HG02759 (cell line): ENCODE measurements around the gene WRAP73.

Experiments
- ATAC-seq: cut with Tn5 transposase; IDR thresholded peaks from one replicate; pipeline ENCODE4 v1.9.1; 2021; ENCODE audit warnings: mild to moderate bottlenecking, moderate library complexity; ENCODE audit not compliant: unreplicated experiment

Gene WRAP73

DNA sequence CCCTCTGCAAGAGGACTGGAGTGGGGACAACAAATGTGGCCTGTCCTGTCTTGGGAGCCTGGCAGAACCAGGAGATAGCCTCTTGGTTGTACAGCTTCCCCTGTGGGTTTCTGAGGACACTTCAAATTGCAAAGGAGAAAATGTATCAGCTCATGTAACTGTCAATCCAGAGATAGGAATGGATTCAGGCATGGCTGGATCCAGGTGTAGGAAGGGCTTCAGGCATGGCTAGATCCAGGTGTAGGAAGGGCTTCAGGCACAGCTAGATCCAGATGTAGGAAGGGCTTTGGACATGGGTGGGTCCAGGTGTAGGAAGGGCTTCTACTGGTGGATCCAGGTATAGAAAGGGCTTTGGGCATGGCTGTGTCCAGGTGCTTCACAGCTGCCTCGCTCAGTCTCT is 33.3 kb upstream of the WRAP73 start:
- no peak for ATAC-seq

DNA sequence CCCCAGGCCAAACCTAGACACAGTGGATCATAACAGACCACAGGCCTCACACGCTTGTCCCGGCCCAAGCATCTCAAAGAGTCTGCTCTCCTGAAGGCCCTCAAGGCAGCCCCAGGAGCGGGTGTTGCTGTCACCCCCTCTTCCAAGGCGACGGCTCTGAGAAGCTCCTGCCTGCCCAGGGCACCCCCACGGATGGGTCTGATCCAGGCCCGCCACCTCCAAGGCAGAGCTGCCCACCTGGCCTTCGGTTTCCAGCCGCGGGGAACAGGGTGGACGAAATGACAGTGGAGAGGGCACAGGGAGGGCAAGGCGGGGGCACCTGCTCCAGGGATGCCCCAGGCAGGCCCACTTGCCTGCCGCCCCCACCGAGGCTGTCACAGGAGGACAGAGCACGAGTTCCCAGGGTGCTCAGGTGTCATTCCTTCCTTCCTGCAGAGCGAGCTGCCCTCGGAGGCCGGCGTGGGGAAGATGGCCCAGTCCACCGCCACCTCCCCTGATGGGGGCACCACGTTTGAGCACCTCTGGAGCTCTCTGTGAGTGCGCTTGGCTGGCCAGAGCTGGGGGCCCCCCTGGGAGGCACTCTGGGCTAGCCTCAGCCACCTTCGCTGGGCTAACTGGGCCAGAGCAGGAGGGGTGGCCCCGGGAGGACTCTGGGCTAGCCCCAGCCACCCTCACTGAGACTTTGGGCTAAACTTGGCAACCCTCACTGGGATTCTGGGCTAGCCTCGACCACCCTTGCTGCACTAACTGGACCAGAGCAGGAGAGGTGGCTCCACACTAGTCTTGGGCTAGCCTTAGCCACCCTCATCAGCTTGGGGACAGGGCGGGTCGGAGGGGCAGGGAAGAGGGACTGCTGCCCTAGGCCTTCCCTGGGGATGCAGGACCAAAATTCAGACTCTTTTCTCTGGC is 32.2 kb upstream of the WRAP73 start:
- ATAC-seq = no peak

DNA sequence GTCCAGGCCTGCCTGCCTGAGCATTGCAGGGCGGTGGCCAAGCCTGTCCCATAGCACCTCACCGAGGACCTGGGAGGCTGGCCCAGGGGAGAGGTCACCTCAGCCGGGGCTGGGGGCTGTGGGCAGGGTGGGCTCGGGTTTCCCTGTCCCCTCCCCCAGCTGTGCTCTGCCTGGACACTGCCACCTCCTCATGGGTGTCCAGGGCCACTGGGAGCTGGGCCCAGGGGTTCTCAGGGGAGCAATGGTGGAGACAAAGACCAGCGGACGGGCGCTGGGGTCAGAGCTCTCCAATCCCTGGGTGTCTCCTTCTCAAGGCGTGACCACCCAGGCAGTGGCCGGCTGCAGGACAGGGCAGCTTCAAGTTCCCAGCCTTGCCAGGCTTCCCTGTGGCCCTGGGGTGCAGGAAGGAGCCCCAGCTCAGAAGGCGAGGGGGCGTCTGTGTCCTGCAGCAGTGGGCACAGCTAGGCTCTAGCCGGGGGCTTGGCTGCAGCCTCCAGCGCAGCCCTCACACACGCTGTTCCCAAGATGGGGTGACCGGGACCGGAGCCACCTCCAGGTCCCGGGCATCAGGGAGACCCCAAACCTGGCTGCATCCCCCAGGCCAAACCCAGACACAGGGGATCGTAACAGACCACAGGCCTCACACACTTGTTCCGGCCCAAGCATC is 31.5 kb upstream of the WRAP73 start:
- no peak for ATAC-seq

DNA sequence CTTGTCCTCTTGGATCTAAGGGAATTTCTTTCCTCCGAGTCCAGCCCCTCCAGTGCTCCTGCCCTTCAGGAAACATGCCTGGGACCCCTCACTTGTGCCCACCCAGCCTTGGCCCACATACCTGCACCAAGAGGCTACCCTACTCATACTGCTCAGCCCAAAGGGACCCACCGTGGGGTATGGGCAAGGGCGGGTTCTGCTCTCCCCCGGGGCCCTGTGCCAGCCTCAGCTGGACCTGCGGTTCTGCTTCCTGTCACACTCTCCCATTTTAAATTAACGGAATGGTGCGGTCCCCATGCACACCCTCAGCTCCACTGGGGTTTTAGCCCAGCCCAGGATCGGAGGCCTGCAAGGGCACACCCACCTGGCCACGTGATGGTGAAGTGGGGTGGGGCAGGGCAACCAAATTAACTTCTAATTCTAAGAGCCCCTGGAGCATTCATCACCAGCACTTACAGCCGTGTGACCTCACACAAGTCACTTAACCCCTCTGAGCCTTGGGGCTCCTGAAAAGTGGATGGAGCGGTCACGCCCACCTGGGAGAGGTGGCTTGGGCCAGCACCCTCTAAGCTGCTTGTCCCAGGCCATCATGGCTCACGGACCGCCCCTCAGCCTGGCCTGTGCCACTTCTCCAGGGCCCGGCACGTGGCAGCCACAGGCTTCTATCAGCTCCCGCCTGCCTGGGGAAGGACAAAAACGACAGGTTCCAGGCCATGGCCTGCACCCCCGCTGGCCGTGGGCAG is 30.8 kb upstream of the WRAP73 start:
- no peak for ATAC-seq

DNA sequence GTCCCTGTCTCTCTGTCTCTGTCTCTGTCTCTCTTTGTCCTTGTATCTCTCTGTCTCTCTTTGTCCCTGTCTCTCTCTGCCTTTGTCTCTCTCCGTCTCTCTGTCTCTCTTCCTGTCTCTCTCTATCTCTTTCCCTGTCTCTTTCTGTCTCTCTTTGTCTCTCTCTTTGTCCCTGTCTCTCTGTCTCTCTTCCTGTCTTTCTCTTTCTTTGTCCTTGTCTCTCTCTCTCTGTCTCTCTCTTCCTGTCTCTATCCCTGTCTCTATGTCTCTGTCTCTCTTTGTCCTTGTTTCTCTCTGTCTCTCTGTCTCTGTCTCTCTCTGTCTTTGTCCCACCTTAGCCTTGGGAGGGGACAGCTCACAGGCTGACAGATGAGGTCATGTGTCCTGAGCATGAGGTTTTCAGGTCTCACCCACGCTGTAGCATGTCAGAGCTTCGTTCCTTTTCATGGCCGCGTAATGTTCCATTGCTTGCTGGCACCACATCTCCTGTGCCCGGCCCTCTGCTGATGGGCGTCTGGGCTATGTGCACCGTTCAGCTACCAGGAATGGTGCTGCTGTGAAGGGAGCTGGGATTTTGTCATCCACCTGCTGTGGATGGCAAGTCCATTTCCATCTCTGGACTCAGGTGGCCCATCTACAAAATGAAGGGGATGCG is 30.0 kb upstream of the WRAP73 start:
- ATAC-seq = no peak

DNA sequence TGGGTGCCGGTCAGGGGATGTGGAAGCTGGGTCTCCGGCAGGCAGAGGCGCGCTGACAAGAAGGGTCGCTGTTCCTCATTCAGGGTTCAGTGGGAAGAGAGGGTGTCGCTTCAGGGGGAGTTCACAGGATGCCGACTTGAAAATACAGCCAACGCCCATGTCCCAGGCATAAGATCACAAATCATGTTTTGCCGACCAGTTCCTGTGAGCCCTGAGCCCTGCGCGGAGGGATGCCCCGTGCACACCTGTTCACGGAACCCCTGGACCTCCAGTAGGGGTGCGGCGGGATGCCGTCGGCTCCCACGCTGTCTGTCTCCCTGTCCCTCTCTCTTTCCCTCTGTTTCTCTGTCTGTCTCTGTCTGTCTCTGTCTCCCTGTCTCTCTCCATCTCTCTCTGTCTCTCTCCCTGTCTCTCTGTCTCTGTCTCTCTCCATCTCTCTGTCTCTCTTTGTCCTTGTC is 29.2 kb upstream of the WRAP73 start:
- ATAC-seq = no peak

DNA sequence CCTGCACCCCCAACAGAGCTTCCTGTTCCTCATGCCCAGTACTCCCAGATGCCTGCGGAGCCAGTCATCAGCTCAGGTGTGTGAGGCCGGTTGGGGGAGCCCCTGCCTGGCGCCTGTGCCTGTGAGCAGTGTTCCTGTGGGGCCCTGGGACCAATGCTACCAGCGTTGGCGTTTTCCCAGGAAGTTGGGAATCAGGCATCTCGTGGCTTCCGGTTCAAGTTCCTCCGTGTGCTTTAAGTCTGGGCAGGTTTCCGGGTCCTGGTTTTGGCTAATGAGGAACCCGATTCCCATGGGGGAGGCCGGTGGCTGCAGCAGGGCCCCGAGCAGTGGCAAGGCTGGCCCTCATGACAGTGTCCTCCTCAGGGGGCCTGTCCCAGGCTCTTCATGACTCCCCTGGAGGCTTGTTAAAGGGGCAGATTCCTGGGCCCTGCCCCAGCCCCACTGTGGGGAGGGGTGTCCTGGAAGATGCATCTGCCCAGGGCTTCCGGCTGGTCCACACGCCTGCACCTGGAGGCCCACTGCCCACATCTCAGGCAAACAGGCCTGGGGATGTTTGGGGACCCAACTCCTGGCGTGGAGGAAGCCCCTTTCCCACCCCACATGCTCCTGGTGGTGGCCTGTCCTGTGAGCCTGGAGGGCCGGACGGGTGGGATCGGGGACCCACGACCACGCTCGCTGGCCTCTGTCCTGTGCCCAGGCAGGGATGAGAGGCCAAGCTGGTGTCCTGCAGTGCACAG is 28.6 kb upstream of the WRAP73 start:
- ATAC-seq = no peak

DNA sequence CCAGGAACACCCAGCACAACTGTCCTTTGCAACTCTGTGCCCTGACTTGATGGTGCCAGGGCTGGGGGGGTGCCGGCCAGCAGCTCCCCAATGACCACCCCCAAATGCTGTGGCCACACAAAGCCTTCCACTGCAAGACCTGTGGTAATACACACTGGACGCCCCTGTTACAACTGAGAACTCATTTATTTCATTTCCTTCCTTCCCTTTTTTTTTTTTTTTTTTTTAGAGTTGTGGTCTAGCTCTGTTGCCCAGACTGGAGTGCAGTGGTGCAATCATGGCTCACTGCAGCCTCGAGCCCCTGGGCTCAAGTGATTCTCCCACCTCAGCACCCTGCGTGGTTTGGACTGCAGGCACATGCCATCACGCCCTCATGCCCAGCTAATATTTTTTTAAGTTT is 27.6 kb upstream of the WRAP73 start:
- peak; percentile 3 for ATAC-seq

DNA sequence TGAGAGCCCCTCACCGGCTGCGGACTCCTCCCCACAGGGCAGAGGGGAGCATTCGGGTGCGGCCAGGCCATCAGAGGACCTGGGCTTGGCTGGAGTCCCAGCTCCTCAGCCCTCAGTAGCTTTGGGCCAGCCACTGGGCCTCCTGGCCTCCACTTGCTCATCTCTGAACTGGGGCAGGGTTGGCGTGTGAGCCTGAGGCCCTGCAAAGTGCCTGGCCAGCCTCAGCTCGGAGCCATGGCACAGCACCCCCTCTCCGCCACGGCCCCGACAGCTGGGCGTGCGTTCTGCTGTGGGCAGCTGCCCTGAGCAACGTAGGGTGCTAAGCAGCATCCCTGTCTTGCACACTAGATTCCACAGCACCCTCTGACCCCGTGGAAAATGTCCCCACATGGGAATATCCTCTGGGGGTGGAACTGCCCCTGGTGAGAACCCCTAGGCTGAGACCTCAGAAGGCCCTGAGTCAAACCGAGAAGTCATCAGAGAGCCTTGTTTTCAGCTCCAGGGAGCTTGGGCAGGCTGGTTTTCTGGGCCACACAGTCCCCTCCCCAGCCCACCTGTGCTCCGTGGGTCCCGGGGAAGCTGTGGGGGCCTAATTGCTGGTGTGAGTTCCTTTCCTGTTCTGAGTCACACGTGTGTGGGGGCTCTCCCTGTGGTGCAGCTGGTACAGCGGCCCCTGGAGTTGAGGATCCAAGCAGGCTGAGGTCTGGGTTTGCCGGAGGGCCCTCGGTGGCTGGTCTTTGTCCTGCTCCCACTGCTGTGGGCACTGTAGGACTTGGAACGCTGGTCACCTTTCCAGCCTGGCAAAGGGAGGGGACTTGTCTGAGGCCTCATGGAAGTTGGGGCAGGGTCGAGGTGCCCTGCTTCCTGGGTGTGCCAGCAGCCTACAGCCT is 26.9 kb upstream of the WRAP73 start:
- ATAC-seq = peak; percentile 69

GRCh38 chr1:3675436-3675835 is 25.5 kb upstream of the WRAP73 start:
- ATAC-seq = no peak

DNA sequence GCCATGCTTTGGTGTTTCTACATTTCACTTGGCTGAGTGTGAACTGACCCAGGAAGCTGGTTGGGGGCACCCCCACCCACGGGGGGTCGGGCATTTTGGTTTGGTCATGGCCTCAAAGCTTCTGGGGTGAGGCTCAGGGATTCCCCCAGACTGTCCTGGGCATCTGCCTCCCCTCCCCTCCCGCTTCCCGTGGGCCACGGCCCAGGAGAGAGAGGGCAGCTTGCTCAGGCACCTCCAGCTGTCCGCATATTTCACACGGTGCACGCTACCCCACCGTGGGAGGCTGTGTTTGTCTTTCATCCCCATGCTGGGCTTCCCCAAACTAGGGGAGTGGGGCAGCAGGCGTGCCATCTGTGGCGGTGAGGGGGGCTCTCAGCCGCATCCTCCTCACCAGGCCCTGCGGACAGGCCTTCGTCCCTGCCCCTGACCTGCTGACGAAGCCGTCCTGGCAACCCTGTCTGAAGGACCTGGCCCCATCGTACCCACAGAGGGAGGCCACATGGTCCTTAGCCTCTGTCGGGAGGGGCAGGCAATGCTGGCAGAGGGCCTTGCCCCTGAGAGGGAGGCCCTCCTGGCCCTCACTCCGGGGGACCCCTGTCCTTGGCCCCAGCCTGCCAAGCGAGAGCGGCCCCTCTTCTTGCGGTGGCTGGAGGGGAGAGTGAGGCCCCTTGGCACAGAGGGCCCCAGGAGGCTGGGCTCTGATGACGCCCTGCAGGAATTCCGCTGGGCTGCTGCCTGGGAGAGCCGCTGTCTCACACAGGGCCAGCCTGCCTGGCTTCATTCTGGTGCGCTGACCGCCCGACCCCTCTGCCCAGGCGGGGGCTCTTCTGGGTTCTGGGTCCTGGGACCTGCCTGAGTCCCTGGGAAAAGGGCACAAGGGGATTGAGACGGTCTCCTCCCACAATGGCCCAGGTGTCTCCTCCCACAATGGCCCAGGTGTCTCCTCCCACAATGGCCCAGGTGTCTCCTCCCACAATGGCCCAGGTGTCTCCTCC is 24.5 kb upstream of the WRAP73 start:
- ATAC-seq = no peak

- no peak for ATAC-seq
These were observed 23.6 kb upstream of the WRAP73 start for GRCh38 chr1:3673381-3674099.

DNA sequence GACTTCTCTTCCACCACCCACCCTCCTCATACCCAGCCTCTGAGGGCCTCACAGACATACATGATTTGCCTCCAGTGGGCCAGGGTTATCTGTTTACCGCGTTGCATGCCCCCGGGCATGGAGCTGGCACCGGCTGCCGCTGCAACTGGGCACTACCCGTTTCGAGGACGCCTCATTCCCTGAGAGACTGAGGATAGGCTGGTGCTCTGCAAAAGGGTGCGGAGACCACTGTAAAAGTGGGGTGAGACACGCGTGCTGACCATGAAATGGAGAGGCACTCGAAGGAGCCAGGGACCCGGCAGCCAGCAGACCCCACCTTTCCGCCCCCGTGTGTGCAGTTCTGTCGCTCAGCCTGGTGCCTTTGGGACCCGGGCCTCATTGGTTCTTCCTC is 23.1 kb upstream of the WRAP73 start:
- ATAC-seq = no peak

DNA sequence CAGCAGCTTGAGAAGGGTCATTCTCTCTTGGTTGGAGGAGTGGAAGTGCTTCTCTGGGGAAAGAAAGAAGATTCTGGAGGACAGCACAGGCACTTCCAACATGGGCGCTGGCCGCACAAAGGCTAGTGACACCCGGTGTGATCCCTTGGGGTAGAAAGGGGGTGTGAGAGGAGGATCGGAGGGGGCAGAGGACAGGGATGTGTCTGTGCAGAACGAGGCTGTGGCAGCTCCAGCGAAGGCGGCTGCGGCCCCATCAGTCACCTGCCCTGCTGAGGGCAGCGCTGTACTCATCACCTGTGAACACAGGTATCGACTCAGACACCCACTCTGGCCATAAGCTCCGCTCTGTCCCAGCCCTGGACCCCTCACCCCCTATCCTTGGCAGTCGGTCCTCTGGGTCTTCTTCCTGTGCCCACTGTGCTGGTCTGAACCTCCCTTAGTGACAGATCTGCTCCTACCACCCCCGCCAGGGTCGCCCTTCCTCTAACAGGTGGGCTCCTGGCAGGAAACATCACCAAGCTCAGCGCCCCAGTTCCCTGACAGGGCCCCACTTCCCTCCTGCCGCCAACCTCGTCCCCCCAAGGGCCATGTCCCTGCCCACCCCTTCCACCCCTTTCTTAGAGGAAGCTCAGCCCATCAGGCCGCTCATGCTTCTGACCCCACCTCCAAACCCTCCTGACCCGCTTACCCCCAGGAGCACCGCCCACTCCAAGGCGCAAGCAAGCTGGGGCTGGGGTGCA is 22.5 kb upstream of the WRAP73 start:
- no peak for ATAC-seq

DNA sequence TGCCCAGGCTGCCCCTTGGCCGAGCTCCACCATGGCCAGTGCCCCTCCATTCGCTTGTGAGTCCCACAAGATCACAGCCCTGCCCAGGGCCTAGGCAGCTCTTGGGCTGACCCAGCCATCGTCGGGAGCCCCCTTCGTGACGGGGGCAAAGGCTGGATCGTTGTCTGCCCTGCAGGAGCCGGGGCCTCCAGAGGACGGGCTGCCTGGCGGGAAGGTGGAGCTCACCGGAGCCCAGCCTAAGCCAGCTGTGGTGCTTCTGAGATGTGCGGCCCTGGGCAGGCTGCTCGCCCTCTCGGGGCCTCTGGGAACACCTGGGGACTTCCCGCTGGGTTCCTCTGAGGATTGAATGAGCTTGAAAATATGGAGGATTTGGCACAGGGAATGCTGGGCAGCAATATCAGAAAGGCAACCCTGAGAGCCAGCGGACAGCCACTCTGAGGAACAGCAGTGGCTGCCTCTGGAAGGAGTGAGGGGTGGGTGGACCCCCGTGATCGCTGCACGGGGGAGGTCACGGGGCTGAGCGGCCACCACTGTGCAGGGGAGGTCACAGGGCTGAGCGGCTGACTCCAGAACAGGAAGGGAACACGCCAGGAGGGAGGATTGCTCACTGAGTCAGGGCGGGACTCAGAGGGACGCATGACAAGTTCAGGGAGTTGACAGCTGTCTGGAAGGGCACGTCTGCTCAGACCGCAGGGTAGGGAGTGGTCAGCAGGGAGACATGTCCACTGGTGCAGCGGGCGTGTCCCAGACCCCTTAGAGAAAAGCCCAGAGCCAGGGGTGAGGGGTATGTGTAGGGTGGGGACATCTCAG is 21.7 kb upstream of the WRAP73 start:
- ATAC-seq = no peak

DNA sequence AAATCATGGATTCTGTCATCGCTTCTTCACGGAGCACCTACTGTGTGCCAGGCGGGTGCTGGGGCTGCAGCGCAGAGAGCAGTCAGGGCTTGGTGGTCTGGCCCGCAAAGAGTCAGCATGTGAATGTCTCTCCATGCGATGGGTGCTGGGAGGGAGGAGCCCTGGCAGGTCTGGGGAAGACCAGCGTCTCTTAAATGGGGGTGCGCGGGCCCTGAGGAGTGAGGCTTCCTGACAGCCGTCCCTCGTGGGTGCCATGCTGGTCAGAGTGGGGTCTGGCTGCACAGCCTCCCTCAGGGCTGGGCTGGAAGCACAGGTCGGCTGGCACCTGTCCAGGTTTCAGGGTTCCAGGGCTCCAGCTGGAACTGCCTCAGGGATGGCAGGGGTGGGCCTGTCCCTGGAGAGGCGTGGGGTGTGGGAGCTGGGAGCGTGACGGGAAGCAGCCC is 20.9 kb upstream of the WRAP73 start:
- no peak for ATAC-seq
